Occipital lobe (tissue), 2 donors: ENCODE measurements around the gene MISP3. TPM values are rescaled to one million over a fixed set of nuclear protein-coding genes. Genes with fewer than 3 reads are reported as not detected.
"Not testable (repeated sequence)": the region's sequence is repeated elsewhere in the genome, so short reads cannot be mapped to it uniquely, and the experiment has no call there.

ENCODE experiments used
- DNase-seq: peaks from one replicate; lab custom pipeline; 2025; lab: John Stamatoyannopoulos, UW
- total RNA-seq: library from RNA; depleted of rRNA; stranded (reverse); fragments of >200 nt; gene quantifications from one replicate; pipeline ENCODE4 v1.2.3, GENCODE V29; 2014

Gene MISP3
- 1.6 TPM for total RNA-seq

GRCh38 chr19:14072535-14073260, at the start of gene MISP3:
Gene MISP3, plus strand, starts transcription at chr19:14072786. Its CDS starts 524 bp downstream, at chr19:14073310.
- no peak for DNase-seq

GRCh38 chr19:14023404-14024235, 49.0 kb upstream of the MISP3 start:
- DNase-seq = no peak

- not testable (repeated sequence) for DNase-seq
Observed at GRCh38 chr19:14026652-14027192, 45.9 kb upstream of the MISP3 start.

- no peak for DNase-seq
Observed at GRCh38 chr19:14027856-14028450, 44.6 kb upstream of the MISP3 start, which contains the start of gene RLN3. Gene RLN3, plus strand, starts transcription at chr19:14028148. Its CDS starts 57 bp downstream, at chr19:14028205.

GRCh38 chr19:14028901-14029300, 43.7 kb upstream of the MISP3 start:
- no peak for DNase-seq

- DNase-seq = no peak
Observed at GRCh38 chr19:14030997-14031718, 41.4 kb upstream of the MISP3 start.

GRCh38 chr19:14031719-14032480, 40.7 kb upstream of the MISP3 start, which contains the start of gene IL27RA:
Gene IL27RA, plus strand, starts transcription at chr19:14031762. Its CDS starts 111 bp downstream, at chr19:14031873.
- DNase-seq = peak; percentile 14

- no peak for DNase-seq
Observed at GRCh38 chr19:14033946-14034345, 38.6 kb upstream of the MISP3 start.

- DNase-seq = not testable (repeated sequence)
Observed at GRCh38 chr19:14035159-14035558, 37.4 kb upstream of the MISP3 start.

GRCh38 chr19:14035706-14036105, 36.9 kb upstream of the MISP3 start:
- DNase-seq = no peak

- DNase-seq = no peak
Observed at GRCh38 chr19:14039181-14039580, 33.4 kb upstream of the MISP3 start.

- DNase-seq = not testable (repeated sequence)
Observed at GRCh38 chr19:14042659-14043608, 29.7 kb upstream of the MISP3 start.

- DNase-seq = not testable (repeated sequence)
Observed at GRCh38 chr19:14047866-14048265, 24.7 kb upstream of the MISP3 start.

GRCh38 chr19:14048443-14049153, 24.0 kb upstream of the MISP3 start:
- DNase-seq = no peak

- DNase-seq = no peak
Observed at GRCh38 chr19:14050512-14050911, 22.1 kb upstream of the MISP3 start.

- DNase-seq = not testable (repeated sequence)
Observed at GRCh38 chr19:14050961-14051360, 21.6 kb upstream of the MISP3 start.

- no peak for DNase-seq
Observed at GRCh38 chr19:14051980-14052379, 20.6 kb upstream of the MISP3 start.

GRCh38 chr19:14052470-14052869, 20.1 kb upstream of the MISP3 start:
- no peak for DNase-seq
